Dermis microvascular lymphatic vessel endothelial cell (primary cell): Measurements from ENCODE around the gene RALGPS2. TPM values are rescaled to one million over a fixed set of nuclear protein-coding genes. Genes with fewer than 3 reads are reported as not detected.
A peak's percentile ranks its signal among the peaks of the same experiment; 100 is the strongest.

Source experiments
- DNase-seq, 2 donors: peaks; one replicate each; pipeline versions ENCODE4 v3.0.0 to v3.0.0-alpha.2; 2010; ENCODE audit warnings: low read depth in 2 of 2
- total RNA-seq: library from RNA; depleted of rRNA; stranded (reverse); fragments of >200 nt; gene quantifications from 2 replicates; pipeline ENCODE4 v1.2.1, GENCODE V29; 2014

The RALGPS2 gene
- 22.5 and 30.1 TPM in 2 replicates for total RNA-seq

GRCh38 chr1:178724728-178725465, at the start of gene RALGPS2:
RALGPS2 (plus strand) TSS chr1:178725244; CDS start chr1:178776765, 51,521 bp downstream.
- DNase-seq, result peak; percentile 52 to 87

- no peak for DNase-seq
Observed at GRCh38 chr1:178679237-178679636, 45.8 kb upstream of the RALGPS2 start.

GRCh38 chr1:178682429-178682828, 42.6 kb upstream of the RALGPS2 start:
- peak in 1 of 2 donors; percentile 71 for DNase-seq

GRCh38 chr1:178682886-178683285, 42.2 kb upstream of the RALGPS2 start:
- DNase-seq, result peak; percentile 27 to 68

GRCh38 chr1:178683291-178683690, 41.8 kb upstream of the RALGPS2 start:
- DNase-seq, result no peak

GRCh38 chr1:178684111-178684510, 40.9 kb upstream of the RALGPS2 start:
- DNase-seq, result no peak

- peak; percentile 93 to 94 for DNase-seq
Observed at GRCh38 chr1:178684542-178685000, 40.5 kb upstream of the RALGPS2 start.

- no peak for DNase-seq
Observed at GRCh38 chr1:178686407-178686806, 38.6 kb upstream of the RALGPS2 start.

- DNase-seq, result no peak
Observed at GRCh38 chr1:178688244-178688643, 36.8 kb upstream of the RALGPS2 start.

- DNase-seq, result no peak
Observed at GRCh38 chr1:178689769-178690168, 35.3 kb upstream of the RALGPS2 start.

GRCh38 chr1:178690496-178690895, 34.5 kb upstream of the RALGPS2 start:
- no peak for DNase-seq

GRCh38 chr1:178692564-178693327, 32.3 kb upstream of the RALGPS2 start:
- DNase-seq, result no peak

GRCh38 chr1:178693366-178693765, 31.7 kb upstream of the RALGPS2 start:
- no peak for DNase-seq

- DNase-seq, result no peak
Observed at GRCh38 chr1:178694923-178695525, 30.0 kb upstream of the RALGPS2 start.

- DNase-seq, result no peak
Observed at GRCh38 chr1:178702146-178702545, 22.9 kb upstream of the RALGPS2 start.

- DNase-seq, result no peak
Observed at GRCh38 chr1:178704833-178705232, 20.2 kb upstream of the RALGPS2 start.

GRCh38 chr1:178706432-178706831, 18.6 kb upstream of the RALGPS2 start:
- DNase-seq, result no peak

GRCh38 chr1:178713259-178713658, 11.8 kb upstream of the RALGPS2 start:
- DNase-seq, result no peak

- no peak for DNase-seq
Observed at GRCh38 chr1:178714453-178714852, 10.6 kb upstream of the RALGPS2 start.

GRCh38 chr1:178716111-178716510, 8.9 kb upstream of the RALGPS2 start:
- DNase-seq, result no peak

GRCh38 chr1:178718520-178718919, 6.5 kb upstream of the RALGPS2 start:
- no peak for DNase-seq

- DNase-seq, result peak in 1 of 2 donors; percentile 82
Observed at GRCh38 chr1:178723546-178723945, 1.5 kb upstream of the RALGPS2 start.
